ENCODE results near the gene TMEM164. TPM values are rescaled to one million over a fixed set of nuclear protein-coding genes. Genes with fewer than 3 reads are reported as not detected.

TMEM164 gene
- total RNA-seq, 1 donor from 2014 or later: 8.4 TPM

GRCh38 chrX:110108381-110108821 lies 105.5 kb downstream of the TMEM164 start:
- DNase-seq (ENCODE audit: low read depth): no peak
- H3K4me3 ChIP-seq (ENCODE audit: low read depth, low read length): no peak overlapping the region
- TF ChIP-seq, protein P1, sequence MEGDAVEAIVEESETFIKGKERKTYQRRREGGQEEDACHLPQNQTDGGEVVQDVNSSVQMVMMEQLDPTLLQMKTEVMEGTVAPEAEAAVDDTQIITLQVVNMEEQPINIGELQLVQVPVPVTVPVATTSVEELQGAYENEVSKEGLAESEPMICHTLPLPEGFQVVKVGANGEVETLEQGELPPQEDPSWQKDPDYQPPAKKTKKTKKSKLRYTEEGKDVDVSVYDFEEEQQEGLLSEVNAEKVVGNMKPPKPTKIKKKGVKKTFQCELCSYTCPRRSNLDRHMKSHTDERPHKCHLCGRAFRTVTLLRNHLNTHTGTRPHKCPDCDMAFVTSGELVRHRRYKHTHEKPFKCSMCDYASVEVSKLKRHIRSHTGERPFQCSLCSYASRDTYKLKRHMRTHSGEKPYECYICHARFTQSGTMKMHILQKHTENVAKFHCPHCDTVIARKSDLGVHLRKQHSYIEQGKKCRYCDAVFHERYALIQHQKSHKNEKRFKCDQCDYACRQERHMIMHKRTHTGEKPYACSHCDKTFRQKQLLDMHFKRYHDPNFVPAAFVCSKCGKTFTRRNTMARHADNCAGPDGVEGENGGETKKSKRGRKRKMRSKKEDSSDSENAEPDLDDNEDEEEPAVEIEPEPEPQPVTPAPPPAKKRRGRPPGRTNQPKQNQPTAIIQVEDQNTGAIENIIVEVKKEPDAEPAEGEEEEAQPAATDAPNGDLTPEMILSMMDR (conservative IDR thresholded peaks at IDR 0.05; ENCODE audit: low read depth, low read length): no peak

- H3K4me3 ChIP-seq (ENCODE audit: low read depth, low read length): no peak overlapping the region
- TF ChIP-seq, protein P1 (conservative IDR thresholded peaks at IDR 0.05; ENCODE audit: low read depth, low read length): no peak
- no peak for DNase-seq (ENCODE audit: low read depth)
Measured at GRCh38 chrX:110114260-110114776, 111.4 kb downstream of the TMEM164 start.

- H3K4me3 ChIP-seq (ENCODE audit: low read depth, low read length): no peak overlapping the region
- TF ChIP-seq, protein P1 (conservative IDR thresholded peaks at IDR 0.05; ENCODE audit: low read depth, low read length): no peak
- no peak for DNase-seq (ENCODE audit: low read depth)
Measured at GRCh38 chrX:110116066-110116980, 113.4 kb downstream of the TMEM164 start.

- TF ChIP-seq, protein P1 (conservative IDR thresholded peaks at IDR 0.05; ENCODE audit: low read depth, low read length): no peak
- H3K4me3 ChIP-seq (ENCODE audit: low read depth, low read length): no peak overlapping the region
- DNase-seq (ENCODE audit: low read depth): no peak
Measured at GRCh38 chrX:110118530-110118929, 115.6 kb downstream of the TMEM164 start.

- no peak overlapping the region for H3K4me3 ChIP-seq (ENCODE audit: low read depth, low read length)
- TF ChIP-seq, protein P1 (conservative IDR thresholded peaks at IDR 0.05; ENCODE audit: low read depth, low read length): no peak
- no peak for DNase-seq (ENCODE audit: low read depth)
Measured at GRCh38 chrX:110119480-110119879, 116.6 kb downstream of the TMEM164 start.

GRCh38 chrX:110120025-110120424 lies 117.1 kb downstream of the TMEM164 start:
- TF ChIP-seq, protein P1 (conservative IDR thresholded peaks at IDR 0.05; ENCODE audit: low read depth, low read length): no peak
- H3K4me3 ChIP-seq (ENCODE audit: low read depth, low read length): no peak overlapping the region
- DNase-seq (ENCODE audit: low read depth): no peak
